T-helper 1 cell (primary cell): Measurements from ENCODE around the gene FSD1.
A peak's percentile ranks its signal among the peaks of the same experiment; 100 is the strongest.
"Not testable (repeated sequence)": the region's sequence is repeated elsewhere in the genome, so short reads cannot be mapped to it uniquely, and the experiment has no call there.

Experiments
- DNase-seq, 5 donors: peaks; one replicate each; pipeline ENCODE4 v3.0.0-alpha.2; 2012 to 2020
- total RNA-seq, 4 donors: gene quantifications; one replicate each; lab custom pipeline; 2026; lab: John Stamatoyannopoulos, UW

The FSD1 gene
- 0.54 to 1.1 (median 0.81) reads per million in 4 donors for total RNA-seq

- DNase-seq: peak in 4 of 5 donors; percentile 32 to 68 (median 44)
These were observed at the start of gene FSD1 for GRCh38 chr19:4304538-4305256. Gene FSD1 (plus strand): TSS chr19:4304598. CDS start chr19:4304747, 149 bp downstream.

- no peak for DNase-seq
These were observed 47.8 kb upstream of the FSD1 start for GRCh38 chr19:4256563-4256962.

DNA sequence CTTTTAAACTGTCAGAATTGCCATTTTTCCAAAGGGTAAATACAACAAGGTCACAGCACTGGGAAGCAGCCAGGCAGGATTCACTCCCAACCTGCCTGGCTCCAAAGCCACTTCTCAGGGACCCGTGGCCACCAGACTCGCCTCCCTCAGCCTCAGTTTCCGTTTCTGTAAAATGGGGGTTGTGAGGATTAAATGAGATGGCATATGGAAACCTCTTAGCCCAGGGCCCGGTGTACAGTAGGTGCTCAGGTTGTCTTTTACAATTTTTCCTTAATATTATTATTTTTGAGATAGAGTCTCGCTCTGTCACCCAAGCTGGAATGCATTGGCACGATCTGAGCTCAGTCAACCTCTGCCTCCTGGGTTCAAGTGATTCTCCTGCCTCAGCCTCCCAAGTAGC is 47.4 kb upstream of the FSD1 start:
- DNase-seq: no peak

- no peak for DNase-seq
These were observed 46.2 kb upstream of the FSD1 start for GRCh38 chr19:4258181-4258580.

DNA sequence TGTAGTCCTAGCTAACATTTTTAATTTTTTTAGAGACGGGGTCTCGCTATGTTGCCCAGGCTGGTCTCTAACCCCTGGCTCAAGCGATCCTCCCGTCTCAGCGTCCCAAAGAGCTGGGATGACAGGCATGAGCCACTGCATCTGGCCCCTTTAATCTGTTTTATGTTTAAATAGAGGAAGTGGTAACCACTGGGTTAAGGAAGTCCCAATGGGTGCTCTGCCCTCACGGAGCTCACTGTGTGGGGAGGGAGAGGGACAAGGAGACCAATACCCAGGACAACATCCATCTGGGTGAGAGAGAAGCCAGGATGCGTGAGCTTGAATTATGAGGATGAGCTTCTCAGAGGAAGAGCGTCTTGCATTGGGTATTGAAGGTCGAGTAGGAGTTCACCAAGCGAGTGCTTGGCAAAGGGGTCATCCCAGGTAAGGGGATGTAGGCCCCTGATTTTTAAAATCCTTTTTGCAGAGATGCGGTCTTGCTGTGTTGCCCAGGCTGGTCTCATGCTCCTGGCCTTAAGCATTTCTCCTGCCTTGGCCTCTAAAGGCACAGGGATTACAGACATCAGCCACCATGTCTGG is 43.7 kb upstream of the FSD1 start:
- no peak for DNase-seq

GRCh38 chr19:4264812-4265211 is 39.6 kb upstream of the FSD1 start:
- no peak for DNase-seq

- no peak for DNase-seq
These were observed 38.0 kb upstream of the FSD1 start for GRCh38 chr19:4266253-4267000.

- peak in 4 of 5 donors; percentile 37 to 64 (median 49) for DNase-seq
These were observed 37.1 kb upstream of the FSD1 start for GRCh38 chr19:4267101-4267900.

- DNase-seq: no peak
These were observed 36.2 kb upstream of the FSD1 start for GRCh38 chr19:4267901-4268815.

- no peak for DNase-seq
These were observed 35.5 kb upstream of the FSD1 start for GRCh38 chr19:4268816-4269430.

GRCh38 chr19:4272894-4273293 is 31.5 kb upstream of the FSD1 start:
- DNase-seq: no peak

DNA sequence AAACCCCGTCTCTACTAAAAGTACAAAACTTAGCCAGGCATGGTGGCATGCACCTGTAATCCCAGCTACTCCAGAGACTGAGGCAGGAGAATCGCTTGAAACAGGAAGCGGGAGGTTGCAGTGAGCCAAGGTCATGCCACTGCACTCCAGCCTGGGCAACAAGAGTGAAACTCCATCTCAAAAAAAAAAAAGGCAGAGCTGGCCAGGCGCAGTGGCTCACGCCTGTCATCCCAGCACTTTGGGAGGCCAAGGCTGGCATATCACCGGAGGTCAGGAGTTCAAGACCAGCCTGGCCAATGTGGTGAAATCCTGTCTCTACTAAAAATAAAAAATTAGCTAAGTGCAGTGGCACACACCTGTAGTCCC is 30.1 kb upstream of the FSD1 start:
- not testable (repeated sequence) for DNase-seq

GRCh38 chr19:4277191-4277696 is 27.2 kb upstream of the FSD1 start:
- DNase-seq: no peak

GRCh38 chr19:4278010-4278409 is 26.4 kb upstream of the FSD1 start:
- no peak for DNase-seq

DNA sequence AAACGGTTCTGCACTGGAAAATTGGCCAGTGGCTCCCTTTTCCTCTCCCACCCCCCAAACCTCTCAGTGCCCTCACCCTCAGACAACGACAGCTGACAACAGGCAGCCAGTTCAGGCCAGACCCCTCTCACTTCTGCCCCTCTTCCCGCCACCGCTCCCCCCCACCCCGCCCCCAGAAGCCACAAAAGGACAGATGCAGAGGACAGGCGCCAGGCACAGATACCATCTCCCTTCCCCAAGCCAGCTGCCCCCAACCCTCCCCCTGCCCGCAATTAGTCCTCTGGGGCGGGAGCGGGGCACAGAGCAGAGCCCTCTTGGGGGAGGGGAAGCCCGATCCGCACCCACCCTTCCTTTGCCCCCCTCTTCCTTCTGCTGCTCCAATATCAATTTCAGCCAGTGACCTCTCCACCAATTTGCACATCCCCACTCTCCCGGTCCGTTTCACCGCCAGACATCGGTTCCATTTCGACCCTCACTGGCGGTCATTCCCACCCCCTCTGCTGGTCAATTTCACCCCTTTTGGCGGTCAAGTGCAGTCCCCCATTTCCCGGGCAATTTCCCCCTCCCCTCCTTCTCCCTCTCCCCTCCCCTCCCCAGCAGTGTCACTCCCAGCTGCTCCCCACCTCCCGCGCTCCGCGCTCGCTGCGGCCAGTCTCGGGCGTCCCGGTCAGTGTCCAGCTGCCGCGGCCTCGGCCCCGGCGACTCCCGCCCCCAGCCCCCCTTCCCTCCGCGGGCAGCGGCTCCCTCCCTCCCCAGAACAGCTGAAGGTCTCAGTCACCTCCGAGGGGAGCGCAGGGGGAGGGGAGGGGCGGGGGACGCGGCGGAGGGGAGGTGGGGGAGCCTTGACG is 25.8 kb upstream of the FSD1 start, which contains the start of gene SHD:
SHD (plus strand) TSS at position 848 of the 848 bp plus-strand sequence. CDS start 798 bp downstream, outside the sequence.
- DNase-seq: no peak

DNA sequence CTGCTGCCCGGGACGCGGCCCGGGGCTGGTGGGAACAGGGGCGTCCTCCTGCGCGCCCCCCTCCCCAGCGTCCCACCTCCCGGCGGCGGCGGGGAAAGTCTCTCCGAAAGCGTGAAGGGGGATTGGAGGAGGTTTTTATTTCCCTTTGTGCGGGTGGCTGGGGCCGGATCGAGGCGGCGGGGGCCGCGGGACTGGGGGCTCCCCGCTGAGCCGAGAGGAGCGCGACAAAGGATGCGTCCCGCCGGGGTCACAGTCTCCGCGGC is 25.2 kb upstream of the FSD1 start:
- DNase-seq: no peak

- no peak for DNase-seq
These were observed 24.6 kb upstream of the FSD1 start for GRCh38 chr19:4279530-4280422.

DNA sequence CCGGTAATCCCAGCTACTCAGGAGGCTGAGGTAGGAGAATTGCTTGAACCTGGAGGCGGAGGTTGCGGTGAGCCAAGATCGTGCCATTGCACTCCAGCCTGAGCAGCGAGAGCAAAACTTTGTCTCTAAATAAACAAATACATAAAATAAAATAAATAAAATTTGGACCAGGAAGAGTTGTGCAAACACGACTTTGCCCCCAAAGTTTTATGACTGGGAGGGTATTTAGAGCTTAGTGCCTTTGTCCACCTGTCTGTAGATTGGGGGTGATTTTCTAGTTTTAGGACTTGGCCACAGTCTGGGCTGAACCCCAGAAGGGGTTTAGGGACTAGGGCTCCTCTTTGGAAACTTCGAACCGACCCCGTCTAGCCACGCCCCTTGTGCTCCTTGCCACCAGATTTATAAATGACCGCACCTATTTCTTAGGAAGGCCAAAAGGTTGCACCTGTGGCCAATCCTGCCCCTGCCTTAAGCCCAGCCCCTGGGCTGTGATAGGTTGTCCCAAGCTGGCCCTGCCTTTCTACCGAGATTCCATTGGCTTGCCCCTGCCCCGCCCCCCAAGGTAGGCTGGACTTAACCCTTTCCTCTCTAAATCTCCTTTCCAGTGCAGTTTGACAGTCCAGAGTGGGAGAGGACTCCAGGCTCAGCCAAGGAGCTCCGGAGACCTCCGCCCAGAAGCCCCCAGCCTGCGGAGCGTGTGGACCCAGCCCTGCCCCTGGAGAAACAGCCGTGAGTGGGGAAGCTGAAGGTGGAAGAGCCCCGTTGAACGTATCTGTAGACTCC is 20.0 kb upstream of the FSD1 start:
- no peak for DNase-seq
